Measurements from ENCODE around the gene KRTAP10-2.

Gene KRTAP10-2

GRCh38 chr21:44567481-44568171 is 16.3 kb upstream of the KRTAP10-2 start:
- no peak for ATAC-seq (ENCODE audit: insufficient read depth, low read depth)
- Histone ChIP-seq H3K36me3 (ENCODE audit: insufficient read depth, low read length) (no peaks in the 10 kb centered on the region), H3K79me2 (ENCODE audit: insufficient read depth, low read length) (no peaks in the 10 kb centered on the region), H3K4me3 (ENCODE audit: low read depth in 1 of 2, low read length in 2 of 2) (no peak overlapping the region), H3K4me1 (ENCODE audit: insufficient read depth, low read length) (no peaks in the 10 kb centered on the region), H3K4me2 (ENCODE audit: insufficient read depth, low read length) (no peak overlapping the region), H2AFZ (ENCODE audit: low read depth, low read length) (no peak overlapping the region), H3K27ac (ENCODE audit: low read length) (no peak overlapping the region), H4K20me1 (ENCODE audit: insufficient read depth, low read length) (no peaks in the 10 kb centered on the region), H3K9me3 (ENCODE audit: insufficient read depth, low read length, severe bottlenecking) (no peaks in the 10 kb centered on the region), H3K9ac (ENCODE audit: low read depth, low read length) (no peak overlapping the region), H3K27me3 (ENCODE audit: insufficient read depth, low read length, poor library complexity) (no peaks in the 10 kb centered on the region)
- TF ChIP-seq EZH2 (IDR thresholded peaks at IDR 0.05; ENCODE audit: borderline replicate concordance, low read depth, low read length, severe bottlenecking) (no peak), CTCF (IDR thresholded peaks at IDR 0.05; ENCODE audit: borderline replicate concordance, extremely low read depth, low read length, poor library complexity, severe bottlenecking) (no peak)
- DNase-seq, result no peak

GRCh38 chr21:44566403-44566802 is 15.1 kb upstream of the KRTAP10-2 start:
- ATAC-seq (ENCODE audit: insufficient read depth, low read depth), result no peak
- H3K79me2 ChIP-seq (ENCODE audit: insufficient read depth, low read length), result no peaks in the 10 kb centered on the region
- no peak overlapping the region for H3K4me3 ChIP-seq (ENCODE audit: low read depth in 1 of 2, low read length in 2 of 2)
- TF ChIP-seq EZH2 (IDR thresholded peaks at IDR 0.05; ENCODE audit: borderline replicate concordance, low read depth, low read length, severe bottlenecking) (no peak), CTCF (IDR thresholded peaks at IDR 0.05; ENCODE audit: borderline replicate concordance, extremely low read depth, low read length, poor library complexity, severe bottlenecking) (no peak)
- no peaks in the 10 kb centered on the region for H3K27me3 ChIP-seq (ENCODE audit: insufficient read depth, low read length, poor library complexity)
- no peak for DNase-seq
- no peaks in the 10 kb centered on the region for H3K9me3 ChIP-seq (ENCODE audit: insufficient read depth, low read length, severe bottlenecking)
- no peak overlapping the region for H3K4me2 ChIP-seq (ENCODE audit: insufficient read depth, low read length)
- no peak overlapping the region for H2AFZ ChIP-seq (ENCODE audit: low read depth, low read length)
- no peak overlapping the region for H3K9ac ChIP-seq (ENCODE audit: low read depth, low read length)
- no peaks in the 10 kb centered on the region for H4K20me1 ChIP-seq (ENCODE audit: insufficient read depth, low read length)
- H3K36me3 ChIP-seq (ENCODE audit: insufficient read depth, low read length), result no peaks in the 10 kb centered on the region
- no peaks in the 10 kb centered on the region for H3K4me1 ChIP-seq (ENCODE audit: insufficient read depth, low read length)
- H3K27ac ChIP-seq (ENCODE audit: low read length), result no peak overlapping the region

GRCh38 chr21:44564886-44565598 is 13.7 kb upstream of the KRTAP10-2 start:
- no peak overlapping the region for H3K9ac ChIP-seq (ENCODE audit: low read depth, low read length)
- H3K79me2 ChIP-seq (ENCODE audit: insufficient read depth, low read length), result no peaks in the 10 kb centered on the region
- H3K4me1 ChIP-seq (ENCODE audit: insufficient read depth, low read length), result no peaks in the 10 kb centered on the region
- H2AFZ ChIP-seq (ENCODE audit: low read depth, low read length), result no peak overlapping the region
- DNase-seq (no peak), ATAC-seq (ENCODE audit: insufficient read depth, low read depth) (no peak)
- no peaks in the 10 kb centered on the region for H3K27me3 ChIP-seq (ENCODE audit: insufficient read depth, low read length, poor library complexity)
- H3K4me3 ChIP-seq (ENCODE audit: low read depth in 1 of 2, low read length in 2 of 2), result no peak overlapping the region
- H3K36me3 ChIP-seq (ENCODE audit: insufficient read depth, low read length), result no peaks in the 10 kb centered on the region
- TF ChIP-seq CTCF (IDR thresholded peaks at IDR 0.05; ENCODE audit: borderline replicate concordance, extremely low read depth, low read length, poor library complexity, severe bottlenecking), result no peak
- no peak for TF ChIP-seq EZH2 (IDR thresholded peaks at IDR 0.05; ENCODE audit: borderline replicate concordance, low read depth, low read length, severe bottlenecking)
- no peaks in the 10 kb centered on the region for H3K9me3 ChIP-seq (ENCODE audit: insufficient read depth, low read length, severe bottlenecking)
- no peaks in the 10 kb centered on the region for H4K20me1 ChIP-seq (ENCODE audit: insufficient read depth, low read length)
- no peak overlapping the region for H3K4me2 ChIP-seq (ENCODE audit: insufficient read depth, low read length)
- H3K27ac ChIP-seq (ENCODE audit: low read length), result no peak overlapping the region
